SK-N-SH (cell line): ENCODE measurements around the gene RAMP2. TPM values are rescaled to one million over a fixed set of nuclear protein-coding genes. Genes with fewer than 3 reads are reported as not detected.
"Not testable (repeated sequence)": the region's sequence is repeated elsewhere in the genome, so short reads cannot be mapped to it uniquely, and the experiment has no call there.

Experiments
- CTCF ChIA-PET: fragments of 300-600, 350-600 bp; formaldehyde crosslinking; extraction: SDS; loops from one replicate; lab custom pipeline; 2021; lab: Yijun Ruan, JAX
- POLR2A ChIA-PET: fragments of 350-600 bp; sonication (Branson Sonifier 250); formaldehyde crosslinking; extraction: SDS; loops from one replicate; lab custom pipeline; 2020; ENCODE audit warnings: antibody characterized with exemption, inconsistent platforms; lab: Yijun Ruan, JAX
- DNase-seq: peaks from one replicate; pipeline ENCODE4 v3.0.0; 2012
- H2AFZ ChIP-seq: fragments of 200-600 bp; sonication (generic); 2 replicates; pipeline ENCODE4 v1.8.1; 2016; ENCODE audit warnings: antibody characterized with exemption, mild to moderate bottlenecking, low read depth
- H3F3A ChIP-seq: fragments of 200-600 bp; sonication (generic); replicated peaks from 2 replicates; pipeline ENCODE3; 2016; ENCODE audit warnings: antibody characterized with exemption, mild to moderate bottlenecking; ENCODE audit not compliant: insufficient read depth
- H3K27ac ChIP-seq, 2 experiments: fragments of 200-500 bp in 1 of 2; fragments of 200-600 bp in 1 of 2; sonication (Bioruptor generic) in 1 of 2; sonication (generic), shearing (Covaris generic) in 1 of 2; 2 replicates each; pipeline versions ENCODE4 v1.5.1 to v1.6.1; 2014 to 2016; ENCODE audit warnings: low read depth in 2 of 2, inconsistent platforms in 1 of 2, low read length in 1 of 2, mild to moderate bottlenecking in 1 of 2, mixed read lengths in 1 of 2
- H3K27me3 ChIP-seq: fragments of 200-600 bp; sonication (generic), shearing (Covaris generic); 2 replicates; pipeline ENCODE4 v1.6.1; 2016; ENCODE audit warnings: mixed run types; ENCODE audit not compliant: insufficient read depth
- H3K36me3 ChIP-seq, 2 experiments: fragments of 200-500 bp in 1 of 2; fragments of 200-600 bp in 1 of 2; sonication (Bioruptor generic) in 1 of 2; sonication (generic) in 1 of 2; replicated peaks in 1 of 2; 2 replicates each; pipeline versions ENCODE3 to v1.5.1; 2014 to 2016; ENCODE audit warnings: low read length in 1 of 2, mild to moderate bottlenecking in 1 of 2; ENCODE audit not compliant: insufficient read depth in 2 of 2, control insufficient read depth in 1 of 2
- H3K4me1 ChIP-seq, 2 experiments: fragments of 200-500 bp in 1 of 2; fragments of 200-600 bp in 1 of 2; sonication (Bioruptor generic) in 1 of 2; sonication (generic), shearing (Covaris generic) in 1 of 2; 2 replicates each; pipeline versions ENCODE4 v1.5.1 to v1.6.1; 2014 to 2016; ENCODE audit warnings: low read depth in 1 of 2, low read length in 1 of 2, mixed run types in 1 of 2; ENCODE audit not compliant: insufficient read depth in 2 of 2, control insufficient read depth in 1 of 2
- H3K4me2 ChIP-seq: fragments of 200-600 bp; sonication (generic), shearing (Covaris generic); 2 replicates; pipeline ENCODE4 v1.6.1; 2017; ENCODE audit warnings: mixed run types
- H3K4me3 ChIP-seq, 2 experiments: fragments of 200-500 bp in 1 of 2; fragments of 200-600 bp in 1 of 2; sonication (Bioruptor generic) in 1 of 2; sonication (generic), shearing (Covaris generic) in 1 of 2; 2 replicates each; pipeline versions ENCODE4 v1.5.1 to v1.8.1; 2014 to 2016; ENCODE audit warnings: low read depth in 2 of 2, inconsistent platforms in 1 of 2, low read length in 1 of 2, mild to moderate bottlenecking in 1 of 2, mixed read lengths in 1 of 2, moderate library complexity in 1 of 2
- H3K79me2 ChIP-seq: fragments of 200-600 bp; sonication (generic); 2 replicates; pipeline ENCODE4 v1.8.1; 2017; ENCODE audit warnings: mild to moderate bottlenecking; ENCODE audit not compliant: insufficient read depth
- H3K9ac ChIP-seq: fragments of 200-600 bp; sonication (generic); 2 replicates; pipeline ENCODE4 v1.6.1; 2017; ENCODE audit warnings: mixed run types
- H3K9me2 ChIP-seq: fragments of 200-600 bp; sonication (generic); 2 replicates; pipeline ENCODE4 v1.6.1; 2017; ENCODE audit warnings: mixed run types
- H3K9me3 ChIP-seq: fragments of 200-600 bp; sonication (generic); 2 replicates; pipeline ENCODE4 v1.6.1; 2017; ENCODE audit warnings: mixed run types, mild to moderate bottlenecking, moderate library complexity
- H4K20me1 ChIP-seq: fragments of 200-600 bp; sonication (generic); 2 replicates; pipeline ENCODE4 v1.6.1; 2017; ENCODE audit warnings: mild to moderate bottlenecking, mixed run types; ENCODE audit not compliant: insufficient read depth
- CTCF ChIP-seq: fragments of 200-600 bp; sonication (generic); IDR thresholded peaks from 2 replicates; pipeline ENCODE4 v1.6.1; 2017; ENCODE audit warnings: antibody characterized with exemption, mild to moderate bottlenecking, moderate library complexity
- EZH2phosphoT487 ChIP-seq: fragments of 200-600 bp; sonication (generic); IDR thresholded peaks from 2 replicates; pipeline ENCODE4 v1.6.1; 2017; ENCODE audit warnings: low read depth, mixed run types, mild to moderate bottlenecking, antibody characterized with exemption, moderate library complexity, borderline replicate concordance
- FOSL2 ChIP-seq: IDR thresholded peaks from 2 replicates; pipeline ENCODE4 v1.4.0; 2012; ENCODE audit warnings: low read depth, mild to moderate bottlenecking, moderate library complexity, borderline replicate concordance
- MAX ChIP-seq: IDR thresholded peaks from 2 replicates; pipeline ENCODE4 v1.4.0; 2012; ENCODE audit warnings: low read depth
- MXI1 ChIP-seq: IDR thresholded peaks from 2 replicates; pipeline ENCODE4 v1.6.1; 2012; ENCODE audit warnings: mild to moderate bottlenecking, low read depth, low read length, improper control_type of control experiment
- NFIC ChIP-seq: IDR thresholded peaks from 2 replicates; pipeline ENCODE4 v1.4.0; 2012; ENCODE audit warnings: borderline replicate concordance
- PBX3 ChIP-seq: IDR thresholded peaks from 2 replicates; pipeline ENCODE4; 2012
- RFX5 ChIP-seq: IDR thresholded peaks from 2 replicates; pipeline ENCODE4 v1.6.1; 2012; ENCODE audit warnings: mild to moderate bottlenecking, improper control_type of control experiment, low read length
- TAF1 ChIP-seq: IDR thresholded peaks from 2 replicates; pipeline ENCODE4 v1.6.1; 2012; ENCODE audit warnings: low read depth, mild to moderate bottlenecking, low read length, moderate library complexity, borderline replicate concordance
- WGBS: methylation state at CpG from one replicate; pipeline ENCODE4 v1.1.6; 2017; ENCODE audit warnings: low lambda C conversion rate; 5-methylcytosine and 5-hydroxymethylcytosine counted together
- polyA plus RNA-seq, 3 experiments: library from polyadenylated mRNA; depleted of rRNA; stranded (reverse); fragments of >200 nt; gene quantifications; 2 replicates each; pipeline ENCODE4 v1.2.3, GENCODE V29; 2012

The RAMP2 gene
- polyA plus RNA-seq, 1 of the 3 experiments (the other 2 are of a cell fraction): 3.0 TPM

- CTCF ChIA-PET: interaction anchor here (1.2 kb wide), 1 partner anchor 57 kb away, joined by 3 read pairs; the partner anchor contains the start of gene BECN1
- POLR2A ChIA-PET: no interaction called here
- H3K9me3 ChIP-seq: no peaks in the 10 kb centered on the region
Measured at GRCh38 chr17:42767512-42767911, 6.5 kb downstream of the RAMP2 start.

GRCh38 chr17:42768006-42768405 is 7.0 kb downstream of the RAMP2 start:
- H3K27me3 ChIP-seq, H3K79me2 ChIP-seq, H3K4me2 ChIP-seq, H3K4me1 ChIP-seq, H3K36me3 ChIP-seq, POLR2A ChIA-PET, H3K9ac ChIP-seq, CTCF ChIA-PET, H2AFZ ChIP-seq, H4K20me1 ChIP-seq, H3K4me3 ChIP-seq, H3F3A ChIP-seq, H3K9me3 ChIP-seq, H3K27ac ChIP-seq, DNase-seq, H3K9me2 ChIP-seq: not testable (repeated sequence)
- WGBS: 54% methylated on average over 9 of the region's 9 CpGs

More at GRCh38 chr17:42767512-42767911, 6.5 kb downstream of the RAMP2 start:
- Histone ChIP-seq H3K4me2 (no peak overlapping the region), H3F3A (peaks cover 3% of the 10 kb centered on the region), H4K20me1 (no peaks in the 10 kb centered on the region), H3K9me2 (no peaks in the 10 kb centered on the region), H2AFZ (no peak overlapping the region), H3K36me3 (no peaks in the 10 kb centered on the region), H3K79me2 (no peaks in the 10 kb centered on the region), H3K9ac (no peak overlapping the region), H3K4me1 (peaks cover 4 to 5% of the 10 kb centered on the region in 2 experiments; a peak in 2 of 4 replicates), H3K27me3 (no peaks in the 10 kb centered on the region)
- TF ChIP-seq CTCF: no peak
- no peak for TF ChIP-seq RFX5
- no peak for TF ChIP-seq TAF1
- TF ChIP-seq NFIC: no peak
- TF ChIP-seq MXI1: no peak
- TF ChIP-seq PBX3: no peak
- no peak for TF ChIP-seq FOSL2
- TF ChIP-seq EZH2phosphoT487: no peak
- no peak for TF ChIP-seq MAX
- TF ChIP-seq, all 33 proteins: peak for 0
- Histone ChIP-seq H3K4me3 (no peak overlapping the region), H3K27ac (no peak overlapping the region)
- DNase-seq: no peak

GRCh38 chr17:42769964-42770363 is 8.9 kb downstream of the RAMP2 start:
- H3K27me3 ChIP-seq, H3K4me1 ChIP-seq, H4K20me1 ChIP-seq, H3K4me2 ChIP-seq, H3K9ac ChIP-seq, H3K4me3 ChIP-seq, DNase-seq, H3K9me3 ChIP-seq, POLR2A ChIA-PET, H3K36me3 ChIP-seq, H3K9me2 ChIP-seq, H2AFZ ChIP-seq, H3K27ac ChIP-seq: not testable (repeated sequence)
- CTCF ChIA-PET: interaction anchor here (0.7 to 1.5 kb wide), 2 partner anchors 9 to 159 kb away, joined by 3 read pairs; partner anchors contain the start of gene RAMP2
- H3F3A ChIP-seq: peaks cover 20% of the 10 kb centered on the region
- 94% methylated on average over 10 of the region's 10 CpGs for WGBS
- H3K79me2 ChIP-seq: peaks cover 23% of the 10 kb centered on the region
